Measurements from ENCODE around the gene KCNE1.

KCNE1 gene

DNA sequence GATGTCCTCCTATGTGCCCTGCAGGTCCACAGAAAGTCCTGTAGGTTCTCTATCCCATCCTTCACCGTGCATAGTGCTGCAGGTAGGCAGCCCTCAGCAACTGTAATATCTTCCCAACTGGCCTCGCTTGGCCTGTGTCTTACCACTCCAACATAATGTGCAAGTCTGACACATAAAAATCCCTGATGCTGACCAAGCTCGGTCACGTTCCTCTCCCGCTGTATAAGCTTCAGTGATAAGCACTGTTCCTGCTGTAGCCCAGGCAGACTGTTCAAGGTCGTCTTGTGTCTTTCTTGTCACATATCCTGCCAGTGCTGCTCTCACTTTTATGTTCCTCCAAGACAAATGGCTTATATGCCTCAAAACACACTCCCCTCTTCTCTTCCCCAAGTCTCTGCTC lies 19.4 kb upstream of the KCNE1 start:
- no peak for TF ChIP-seq CTCF (IDR thresholded peaks at IDR 0.05)
- no peaks in the 10 kb centered on the region for H3K27me3 ChIP-seq (ENCODE audit: control insufficient read depth, insufficient read depth, low read length)
- H3K9ac ChIP-seq = no peak overlapping the region
- peaks cover 27% of the 10 kb centered on the region for H3K4me1 ChIP-seq
- H3K36me3 ChIP-seq (ENCODE audit: control insufficient read depth, insufficient read depth, low read length) = peaks cover 1% of the 10 kb centered on the region
- peak overlapping the region; percentile 42 for H3K4me2 ChIP-seq (ENCODE audit: low read length)
- no peaks in the 10 kb centered on the region for H3K9me3 ChIP-seq (ENCODE audit: control insufficient read depth, low read length)
- H3K4me3 ChIP-seq (ENCODE audit: low read depth, low read length) = peak overlapping the region; percentile 9
- no peaks in the 10 kb centered on the region for H3K79me2 ChIP-seq
- H2AFZ ChIP-seq = peak overlapping the region; percentile 62
- H3K27ac ChIP-seq = peak overlapping the region; percentile 92

- Histone ChIP-seq H3K27me3 (ENCODE audit: control insufficient read depth, insufficient read depth, low read length) (no peaks in the 10 kb centered on the region), H3K4me3 (ENCODE audit: low read depth, low read length) (no peak overlapping the region), H3K4me1 (peaks cover 23% of the 10 kb centered on the region), H3K9me3 (ENCODE audit: control insufficient read depth, low read length) (no peaks in the 10 kb centered on the region), H3K4me2 (ENCODE audit: low read length) (no peak overlapping the region), H3K79me2 (peaks cover 8% of the 10 kb centered on the region), H3K36me3 (ENCODE audit: control insufficient read depth, insufficient read depth, low read length) (peaks cover 2% of the 10 kb centered on the region), H3K27ac (no peak overlapping the region), H3K9ac (no peak overlapping the region), H2AFZ (no peak overlapping the region)
- TF ChIP-seq CTCF (IDR thresholded peaks at IDR 0.05) = no peak
Measured at GRCh38 chr21:34530261-34530660, 18.3 kb upstream of the KCNE1 start.

DNA sequence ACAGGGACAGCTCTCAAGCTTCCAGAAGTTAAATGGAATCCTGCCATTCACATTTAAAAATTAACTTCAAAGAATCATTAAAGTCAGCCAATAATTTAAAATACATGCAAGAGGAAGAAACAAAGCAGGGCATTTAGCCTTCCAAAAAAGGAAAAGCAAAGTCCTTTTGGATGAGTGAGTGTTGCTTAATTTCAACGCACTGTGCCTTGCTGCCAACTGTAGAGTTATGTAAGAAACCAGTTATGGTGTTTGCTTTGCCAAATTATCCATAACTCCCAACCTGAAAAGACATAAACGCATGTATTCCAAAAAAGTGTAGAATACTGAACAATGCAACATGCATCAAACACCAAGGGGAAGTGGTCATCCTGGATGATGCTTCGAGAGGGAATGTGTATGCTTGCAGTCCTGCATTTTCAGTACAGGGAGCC lies 16.1 kb upstream of the KCNE1 start:
- Histone ChIP-seq H3K4me2 (ENCODE audit: low read length) (no peak overlapping the region), H3K4me3 (ENCODE audit: low read depth, low read length) (no peak overlapping the region), H3K27ac (peak overlapping the region; percentile 100), H3K27me3 (ENCODE audit: control insufficient read depth, insufficient read depth, low read length) (no peaks in the 10 kb centered on the region), H3K36me3 (ENCODE audit: control insufficient read depth, insufficient read depth, low read length) (peaks cover 2% of the 10 kb centered on the region), H2AFZ (no peak overlapping the region), H3K9ac (no peak overlapping the region), H3K4me1 (peaks cover 23% of the 10 kb centered on the region), H3K9me3 (ENCODE audit: control insufficient read depth, low read length) (no peaks in the 10 kb centered on the region), H3K79me2 (peaks cover 19% of the 10 kb centered on the region)
- no peak for TF ChIP-seq CTCF (IDR thresholded peaks at IDR 0.05)

DNA sequence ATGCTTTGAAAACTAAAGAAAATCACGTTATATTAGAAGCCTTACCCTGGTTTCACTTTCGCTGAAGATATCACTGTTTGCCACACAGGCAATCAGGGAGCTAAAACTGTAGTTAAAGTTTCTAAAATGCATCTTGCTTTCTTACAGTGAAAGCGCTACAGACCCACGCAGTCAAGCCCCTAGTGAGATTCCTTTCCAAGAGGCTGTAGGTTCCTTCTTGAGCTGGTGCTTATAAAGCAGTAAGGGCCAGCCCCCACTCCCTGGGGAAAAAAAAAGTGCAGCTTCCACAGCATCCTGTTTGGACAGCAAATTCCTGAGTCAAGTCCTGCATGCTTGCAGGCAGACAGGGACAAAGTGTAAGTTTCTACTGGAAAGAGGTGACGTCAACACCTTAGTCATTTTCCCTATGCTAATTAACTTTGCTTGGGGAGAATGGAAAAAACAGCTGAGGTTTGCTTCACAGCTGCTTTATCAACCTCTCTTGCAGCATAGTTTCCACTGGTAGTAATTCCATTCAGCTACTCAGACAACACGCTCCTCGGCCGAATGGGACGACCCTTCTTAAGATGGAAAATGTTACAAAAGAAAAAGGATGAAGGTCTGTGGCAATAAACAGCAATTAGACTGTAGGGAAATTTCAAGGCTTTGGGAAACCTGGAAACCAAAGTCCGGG lies 14.7 kb upstream of the KCNE1 start:
- H3K9ac ChIP-seq = peak overlapping the region; percentile 70
- H3K4me2 ChIP-seq (ENCODE audit: low read length) = peak overlapping the region; percentile 92
- H3K4me1 ChIP-seq = peaks cover 28% of the 10 kb centered on the region
- peaks cover 19% of the 10 kb centered on the region for H3K79me2 ChIP-seq
- no peak for TF ChIP-seq CTCF (IDR thresholded peaks at IDR 0.05)
- H2AFZ ChIP-seq = no peak overlapping the region
- H3K27ac ChIP-seq = peak overlapping the region; percentile 100
- H3K4me3 ChIP-seq (ENCODE audit: low read depth, low read length) = peak overlapping the region; percentile 95
- no peaks in the 10 kb centered on the region for H3K9me3 ChIP-seq (ENCODE audit: control insufficient read depth, low read length)
- H3K27me3 ChIP-seq (ENCODE audit: control insufficient read depth, insufficient read depth, low read length) = no peaks in the 10 kb centered on the region
- peaks cover 2% of the 10 kb centered on the region for H3K36me3 ChIP-seq (ENCODE audit: control insufficient read depth, insufficient read depth, low read length)

DNA sequence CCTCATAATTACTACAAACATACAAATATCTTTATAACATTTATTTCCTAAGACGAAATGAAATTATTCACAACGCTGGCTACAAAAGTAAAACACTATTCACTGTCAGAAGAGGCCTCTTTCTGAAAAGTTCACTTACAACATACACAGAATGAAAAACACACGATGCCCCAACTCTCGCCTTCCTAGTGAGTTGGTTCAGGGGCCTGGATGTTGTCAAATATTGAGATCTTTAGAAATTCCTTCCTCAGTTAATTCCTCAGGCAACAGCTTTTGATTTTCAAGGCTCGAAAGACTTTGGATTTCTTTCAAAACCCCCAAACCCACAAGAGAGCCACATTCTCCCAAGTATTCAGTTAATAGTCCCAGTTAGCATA lies 14.2 kb upstream of the KCNE1 start:
- no peak overlapping the region for H2AFZ ChIP-seq
- H3K4me2 ChIP-seq (ENCODE audit: low read length) = peak overlapping the region; percentile 92
- peak overlapping the region; percentile 95 for H3K4me3 ChIP-seq (ENCODE audit: low read depth, low read length)
- H3K4me1 ChIP-seq = peaks cover 33% of the 10 kb centered on the region
- peaks cover 19% of the 10 kb centered on the region for H3K79me2 ChIP-seq
- peak overlapping the region; percentile 70 for H3K9ac ChIP-seq
- peaks cover 2% of the 10 kb centered on the region for H3K36me3 ChIP-seq (ENCODE audit: control insufficient read depth, insufficient read depth, low read length)
- no peaks in the 10 kb centered on the region for H3K9me3 ChIP-seq (ENCODE audit: control insufficient read depth, low read length)
- H3K27ac ChIP-seq = peak overlapping the region; percentile 100
- H3K27me3 ChIP-seq (ENCODE audit: control insufficient read depth, insufficient read depth, low read length) = no peaks in the 10 kb centered on the region
- no peak for TF ChIP-seq CTCF (IDR thresholded peaks at IDR 0.05)

Data from parathyroid adenoma (tissue), 2 donors.